HEK293T (cell line): ENCODE results near the gene ERC1.

Experiments
- CTCF ChIA-PET: fragments of 350-600 bp; formaldehyde crosslinking; extraction: SDS; loops from one replicate; lab custom pipeline; 2021; ENCODE audit warnings: antibody characterized with exemption, inconsistent platforms; lab: Yijun Ruan, JAX
- POLR2A ChIA-PET: fragments of 350-600 bp; formaldehyde crosslinking; extraction: SDS; loops from one replicate; lab custom pipeline; 2020; ENCODE audit warnings: antibody characterized with exemption, inconsistent platforms; lab: Yijun Ruan, JAX
- DNase-seq: peaks from one replicate; pipeline ENCODE4 v3.0.0; 2012; ENCODE audit warnings: mixed read lengths; ENCODE audit errors: extremely low spot score
- ARNT ChIP-seq: fragments of 450-650 bp; IDR thresholded peaks from 2 replicates; pipeline ENCODE4 v1.6.1; 2017; ENCODE audit warnings: mild to moderate bottlenecking
- BHLHE40 ChIP-seq: fragments of 450-650 bp; IDR thresholded peaks from 2 replicates; pipeline ENCODE4 v1.6.1; 2016; ENCODE audit warnings: mild to moderate bottlenecking, moderate library complexity, borderline replicate concordance
- CTBP1 ChIP-seq: fragments of 450-650 bp; IDR thresholded peaks from 2 replicates; pipeline ENCODE4 v1.6.1; 2016; ENCODE audit warnings: borderline replicate concordance
- ELF4 ChIP-seq: fragments of 450-650 bp; IDR thresholded peaks from 2 replicates; pipeline ENCODE4 v1.6.1; 2017; ENCODE audit warnings: antibody characterized with exemption
- FOXA1 ChIP-seq: fragments of 450-650 bp; IDR thresholded peaks from 2 replicates; pipeline ENCODE4 v1.6.1; 2016; ENCODE audit warnings: mild to moderate bottlenecking
- FOXK2 ChIP-seq: fragments of 450-650 bp; IDR thresholded peaks from 2 replicates; pipeline ENCODE4 v1.6.1; 2016; ENCODE audit warnings: mild to moderate bottlenecking
- FOXM1 ChIP-seq: fragments of 450-650 bp; IDR thresholded peaks from 2 replicates; pipeline ENCODE4 v1.6.1; 2017; ENCODE audit warnings: mild to moderate bottlenecking, borderline replicate concordance
- HDGF ChIP-seq: fragments of 450-650 bp; IDR thresholded peaks from 2 replicates; pipeline ENCODE4 v1.6.1; 2017; ENCODE audit warnings: antibody characterized with exemption, borderline replicate concordance
- L3MBTL2 ChIP-seq: fragments of 450-650 bp; conservative IDR thresholded peaks from 2 replicates; pipeline ENCODE4 v1.6.1; 2016; ENCODE audit warnings: mild to moderate bottlenecking
- LEF1 ChIP-seq: fragments of 450-650 bp; IDR thresholded peaks from 2 replicates; pipeline ENCODE4 v1.6.1; 2017; ENCODE audit warnings: mild to moderate bottlenecking, borderline replicate concordance
- NFRKB ChIP-seq: fragments of 450-650 bp; IDR thresholded peaks from 2 replicates; pipeline ENCODE4 v1.6.1; 2016; ENCODE audit warnings: mild to moderate bottlenecking, moderate library complexity
- PKNOX1 ChIP-seq: fragments of 450-650 bp; IDR thresholded peaks from 2 replicates; pipeline ENCODE4 v1.6.1; 2016
- SP1 ChIP-seq: fragments of 450-650 bp; IDR thresholded peaks from 2 replicates; pipeline ENCODE4 v1.6.1; 2017
- SUZ12 ChIP-seq: fragments of 450-650 bp; IDR thresholded peaks from 2 replicates; pipeline ENCODE4 v1.6.1; 2016; ENCODE audit warnings: mild to moderate bottlenecking
- TARDBP ChIP-seq: fragments of 450-650 bp; IDR thresholded peaks from 2 replicates; pipeline ENCODE4 v1.6.1; 2016
- ZNF384 ChIP-seq: fragments of 450-650 bp; IDR thresholded peaks from 2 replicates; pipeline ENCODE4 v1.6.1; 2016

ERC1 gene

DNA sequence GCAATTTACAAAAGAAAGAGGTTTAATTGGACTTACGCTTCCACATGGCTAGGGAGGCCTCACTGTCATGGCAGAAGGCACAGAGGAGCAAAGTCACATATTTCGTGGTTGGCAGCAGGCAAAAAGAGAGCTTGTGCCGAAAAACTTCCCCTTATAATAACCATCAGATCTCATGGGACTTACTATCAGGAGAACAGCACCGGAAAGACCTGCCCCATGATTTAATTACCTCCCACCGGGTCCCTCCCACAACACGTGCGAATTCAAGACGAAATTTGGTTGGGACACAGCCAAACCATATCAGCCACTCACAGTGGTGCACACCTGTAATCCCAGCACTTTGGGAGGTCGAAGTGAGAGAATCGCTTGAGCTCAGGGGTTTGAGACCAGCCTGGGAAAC is 534.8 kb downstream of the ERC1 start:
- CTCF ChIA-PET: interaction anchor here (1.0 kb wide), 1 partner anchor 9 kb away, joined by 7 read pairs; no protein-coding TSS in a partner anchor
- POLR2A ChIA-PET: interaction anchor here (1.3 kb wide), 1 partner anchor 9 kb away, joined by 3 read pairs; no protein-coding TSS in a partner anchor
- no peak for DNase-seq
- TF ChIP-seq BHLHE40: no peak
- TF ChIP-seq FOXK2: no peak

GRCh38 chr12:1527789-1528188 is 536.8 kb downstream of the ERC1 start:
- ChIA-PET POLR2A (no interaction called here), CTCF (no interaction called here)
- no peak for DNase-seq
- TF ChIP-seq LEF1 (no peak), TARDBP (no peak), PKNOX1 (no peak), CTBP1 (no peak), ARNT (no peak)

- ChIA-PET CTCF (no interaction called here), POLR2A (no interaction called here)
- DNase-seq: no peak
- no peak for TF ChIP-seq FOXA1
- TF ChIP-seq CTBP1: no peak
These were observed 537.8 kb downstream of the ERC1 start for GRCh38 chr12:1528791-1529190.

DNA sequence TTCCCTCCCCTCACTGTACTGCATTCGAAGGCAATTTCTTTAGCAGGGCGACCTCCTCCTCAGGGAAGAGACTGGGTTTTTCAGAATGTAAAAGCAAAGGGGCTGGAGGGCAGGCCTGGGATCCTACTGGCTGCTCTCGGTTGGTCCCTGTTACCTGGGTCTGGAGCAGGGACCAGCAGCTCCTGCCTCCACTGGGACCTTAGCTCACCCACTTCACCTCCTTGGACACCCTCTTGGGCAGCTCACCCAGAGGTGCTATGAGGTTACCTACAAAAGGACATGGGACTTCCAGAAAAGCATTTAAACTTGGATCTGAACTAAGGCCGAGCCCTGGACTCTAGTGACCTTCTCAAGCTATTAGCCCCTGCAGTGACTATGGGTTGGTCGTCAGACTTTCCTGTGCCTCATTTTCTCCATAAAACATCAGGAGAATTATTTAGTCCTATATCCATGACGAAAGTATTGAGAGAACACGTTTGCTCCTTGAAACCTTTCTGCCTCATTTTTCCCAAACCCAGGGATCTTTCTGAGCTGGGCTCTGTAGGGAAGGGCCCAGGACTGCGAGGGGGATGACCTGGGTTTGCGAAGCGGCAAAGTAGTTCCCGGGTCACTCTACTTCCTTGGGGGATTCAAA is 538.3 kb downstream of the ERC1 start:
- ChIA-PET POLR2A (no interaction called here), CTCF (interaction anchor here (0.7 kb wide), 1 partner anchor 46 kb away, joined by 3 read pairs; no protein-coding TSS in a partner anchor)
- no peak for DNase-seq
- TF ChIP-seq LEF1 (no peak), NFRKB (no peak), ARNT (no peak), SP1 (no peak), FOXM1 (no peak), L3MBTL2 (no peak)

DNA sequence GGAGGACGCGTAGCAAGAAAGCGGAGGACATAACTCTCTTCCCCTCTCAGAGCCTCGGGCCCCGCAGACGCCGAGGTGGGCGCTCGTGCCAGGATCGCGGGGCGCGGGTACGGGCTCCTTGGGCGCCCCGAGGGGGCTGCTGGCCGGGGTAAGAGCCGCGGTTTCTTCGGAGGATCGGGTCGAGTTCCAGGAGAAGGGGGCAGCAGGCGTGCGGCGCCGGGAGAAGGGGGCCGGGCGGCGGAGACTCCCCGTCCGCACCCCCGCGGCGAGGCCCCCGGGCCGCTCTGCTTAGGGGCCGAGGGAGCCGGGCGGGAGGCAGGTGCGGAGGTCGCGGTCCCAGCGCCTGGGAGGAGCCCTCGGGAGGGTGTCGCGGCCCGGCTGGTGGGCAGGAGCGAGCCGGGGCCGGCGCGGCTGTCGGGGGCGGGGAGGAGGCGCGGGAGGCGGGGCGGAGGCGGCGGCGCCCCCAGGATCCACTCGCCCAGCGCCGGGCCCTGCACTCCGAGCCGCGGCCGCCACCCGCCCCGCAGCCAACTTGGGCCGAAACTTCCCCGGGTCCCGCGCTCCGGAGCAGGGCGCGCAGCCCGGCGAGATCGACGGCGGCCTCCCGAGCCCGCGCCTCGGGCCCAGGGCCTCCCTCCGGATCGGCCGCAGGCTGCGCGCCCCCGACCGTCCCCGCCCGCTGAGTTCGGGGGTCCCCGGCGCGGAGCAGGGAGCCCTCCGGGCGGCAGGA is 539.0 kb downstream of the ERC1 start:
- TF ChIP-seq BHLHE40: no peak
- TF ChIP-seq LEF1: 0 out of 2 replicates have a peak, but pooled peaks have one; percentile 44
- peak; percentile 47 for DNase-seq
- ChIA-PET POLR2A (no interaction called here), CTCF (interaction anchor here (0.7 kb wide), 1 partner anchor 45 kb away, joined by 3 read pairs; no protein-coding TSS in a partner anchor)

DNA sequence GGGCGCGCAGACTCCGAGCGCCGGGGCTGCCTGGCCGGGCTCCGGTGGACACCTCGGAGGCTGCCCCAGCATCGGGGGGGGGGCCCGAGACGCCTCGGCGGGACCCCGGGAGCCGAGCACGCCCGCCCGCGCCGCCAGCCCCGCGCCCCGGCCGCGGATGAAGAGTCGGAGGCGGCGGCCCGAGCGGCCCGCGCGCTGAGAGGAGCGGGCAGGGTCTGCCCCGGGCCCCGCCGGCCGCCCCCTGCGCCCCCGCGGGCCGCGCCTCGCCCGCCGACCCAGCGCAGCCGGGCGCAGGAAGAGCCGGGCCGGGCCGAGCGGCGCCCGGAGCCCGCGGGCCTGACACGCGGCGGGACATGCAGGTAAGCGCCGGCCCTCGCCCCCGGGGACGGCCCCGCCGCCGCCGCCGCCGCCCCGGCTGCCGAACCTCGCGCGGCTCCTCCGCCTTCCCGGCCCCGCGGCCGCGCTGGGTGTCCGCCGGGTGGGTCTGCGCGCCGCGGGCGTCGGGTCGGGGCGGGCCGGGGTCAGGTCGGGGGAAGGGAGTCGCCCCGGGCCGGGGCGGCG is 539.6 kb downstream of the ERC1 start:
- ChIA-PET CTCF (no interaction called here), POLR2A (no interaction called here)
- DNase-seq: peak; percentile 41
- no peak for TF ChIP-seq FOXK2
- TF ChIP-seq NFRKB: no peak
- TF ChIP-seq PKNOX1: no peak
- TF ChIP-seq ARNT: no peak
- no peak for TF ChIP-seq ZNF384
- no peak for TF ChIP-seq SUZ12
- no peak for TF ChIP-seq HDGF
- TF ChIP-seq FOXA1: no peak
- no peak for TF ChIP-seq SP1
- TF ChIP-seq BHLHE40: no peak
- TF ChIP-seq LEF1: no peak
- TF ChIP-seq TARDBP: no peak
- TF ChIP-seq CTBP1: no peak
- no peak for TF ChIP-seq FOXM1
- no peak for TF ChIP-seq L3MBTL2
- TF ChIP-seq ELF4: no peak

- TF ChIP-seq L3MBTL2 (no peak), TARDBP (no peak), LEF1 (no peak)
- DNase-seq: no peak
- ChIA-PET POLR2A (no interaction called here), CTCF (no interaction called here)
These were observed 540.2 kb downstream of the ERC1 start for GRCh38 chr12:1531153-1531653.
